ENCODE results near the gene KLHDC4. TPM values are rescaled to one million over a fixed set of nuclear protein-coding genes. Genes with fewer than 3 reads are reported as not detected.
"Not testable (repeated sequence)": the region's sequence is repeated elsewhere in the genome, so short reads cannot be mapped to it uniquely, and the experiment has no call there.

The KLHDC4 gene
- total and polyA plus RNA-seq, 2 of the 4 experiments (the other 2 are of a cell fraction), result 13.6 to 19.0 TPM

GRCh38 chr16:87726577-87726976 lies 39.2 kb downstream of the KLHDC4 start:
- H3K9ac ChIP-seq (ENCODE audit: low read depth, low read length); H3K4me2 ChIP-seq (ENCODE audit: low read depth, low read length); H3K14ac ChIP-seq (replicated peaks; ENCODE audit: low read depth, low read length); H3K4ac ChIP-seq (ENCODE audit: low read depth, low read length); H2AK9ac ChIP-seq (replicated peaks; ENCODE audit: low read depth, low read length, poor library complexity); H3K18ac ChIP-seq (ENCODE audit: low read depth, low read length); H3K27me3 ChIP-seq (ENCODE audit: control insufficient read depth, insufficient read depth, low read length); intact Hi-C loops (cut with micrococcal nuclease); ATAC-seq (ENCODE audit: low read depth); H4K5ac ChIP-seq (ENCODE audit: low read depth, low read length); H3K9me3 ChIP-seq (ENCODE audit: control insufficient read depth, insufficient read depth, low read length); H3K27ac ChIP-seq (ENCODE audit: insufficient read depth, low read length); H3K23ac ChIP-seq (ENCODE audit: low read depth, low read length); CTCF ChIA-PET; H3K4me3 ChIP-seq (ENCODE audit: insufficient read depth, low read depth, low read length); H3K56ac ChIP-seq (ENCODE audit: extremely low read depth, insufficient read depth, low read length); DNase-seq; BruUV-seq (replicated peaks); H4K8ac ChIP-seq (ENCODE audit: low read depth in 2 of 2, low read length in 2 of 2); dilution Hi-C loops (cut with HindIII; ENCODE audit: low sequenced_read_pairs, unreplicated experiment); H2BK15ac ChIP-seq (ENCODE audit: low read depth, low read length); H2AFZ ChIP-seq (replicated peaks; ENCODE audit: low read length, poor library complexity); H2BK20ac ChIP-seq (ENCODE audit: low read depth, low read length); H2BK120ac ChIP-seq (ENCODE audit: low read depth, low read length); in situ Hi-C loops (cut with MboI; ENCODE audit: low sequenced_read_pairs); H2BK5ac ChIP-seq (ENCODE audit: low read depth, low read length, poor library complexity, severe bottlenecking); H2AK5ac ChIP-seq (ENCODE audit: low read depth, low read length); POLR2A ChIA-PET (ENCODE audit: unreplicated experiment); H4K91ac ChIP-seq (ENCODE audit: insufficient read depth, low read depth, low read length): not testable (repeated sequence)
- no CpG with 5 or more reads among the region's 40 CpGs for WGBS, 2 experiments (ENCODE audit: extremely low coverage in 2 of 2, insufficient read length in 1 of 2)
- Histone ChIP-seq H4K20me1 (ENCODE audit: insufficient read depth, low read length) (peaks cover 28% of the 10 kb centered on the region), H3K79me1 (ENCODE audit: low read depth in 1 of 2, low read length in 2 of 2) (peaks cover 8 to 34% of the 10 kb centered on the region in 2 experiments; a peak in 3 of 4 replicates), H3K4me1 (ENCODE audit: control insufficient read depth, insufficient read depth, low read length) (peaks cover 10% of the 10 kb centered on the region; the same call in 1 of the 2 replicates), H3K9me1 (ENCODE audit: insufficient read depth, low read length) (peaks cover 15% of the 10 kb centered on the region), H3K36me3 (ENCODE audit: control insufficient read depth, insufficient read depth, low read length) (peaks cover 16% of the 10 kb centered on the region)

All from IMR-90 (cell line).